Ecto neural progenitor cell (in vitro differentiated cells): ENCODE results near the gene ACSF2.

Experiments used
- DNase-seq: peaks from one replicate; pipeline ENCODE4 v3.0.0-alpha.2; 2018; ENCODE audit warnings: low spot score

The ACSF2 gene

GRCh38 chr17:50477976-50478375 lies 52.0 kb downstream of the ACSF2 start:
- DNase-seq: no peak

- DNase-seq: peak; percentile 95
These were observed 52.7 kb downstream of the ACSF2 start, which contains the start of gene RSAD1 for GRCh38 chr17:50478391-50479381. RSAD1 (plus strand) TSS chr17:50478860; CDS start chr17:50478885, 25 bp downstream.

GRCh38 chr17:50479522-50480141 lies 53.6 kb downstream of the ACSF2 start:
- DNase-seq: peak; percentile 89

DNA sequence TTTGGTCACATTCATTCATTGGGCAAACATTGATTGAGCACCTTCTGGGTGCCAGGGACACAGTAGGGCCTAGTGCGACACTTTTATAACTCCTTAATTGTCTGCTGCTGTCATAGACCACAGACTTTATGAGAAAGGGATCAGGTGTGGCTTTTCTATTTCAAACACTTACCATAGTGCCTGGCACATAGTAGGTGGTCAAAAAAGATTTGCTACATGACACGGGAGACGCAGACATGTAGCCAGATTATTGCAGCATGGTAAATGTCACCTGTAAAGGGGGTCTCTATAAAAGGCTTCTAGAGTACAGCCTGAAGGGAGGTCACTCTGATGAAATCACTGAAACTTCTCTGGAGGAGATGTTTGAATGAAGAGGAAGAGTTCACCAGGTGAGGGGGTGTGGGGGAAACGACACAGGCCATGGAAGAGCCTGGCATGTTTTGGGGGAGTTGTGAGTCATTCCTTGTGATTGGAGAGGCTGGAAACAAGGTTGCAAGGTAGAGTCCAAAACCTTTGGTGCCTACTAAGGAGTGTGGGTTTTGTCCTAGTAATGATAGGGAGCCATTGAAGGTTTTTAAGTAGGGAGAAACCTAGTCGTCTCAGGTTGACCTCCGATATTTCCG lies 54.2 kb downstream of the ACSF2 start:
- no peak for DNase-seq

DNA sequence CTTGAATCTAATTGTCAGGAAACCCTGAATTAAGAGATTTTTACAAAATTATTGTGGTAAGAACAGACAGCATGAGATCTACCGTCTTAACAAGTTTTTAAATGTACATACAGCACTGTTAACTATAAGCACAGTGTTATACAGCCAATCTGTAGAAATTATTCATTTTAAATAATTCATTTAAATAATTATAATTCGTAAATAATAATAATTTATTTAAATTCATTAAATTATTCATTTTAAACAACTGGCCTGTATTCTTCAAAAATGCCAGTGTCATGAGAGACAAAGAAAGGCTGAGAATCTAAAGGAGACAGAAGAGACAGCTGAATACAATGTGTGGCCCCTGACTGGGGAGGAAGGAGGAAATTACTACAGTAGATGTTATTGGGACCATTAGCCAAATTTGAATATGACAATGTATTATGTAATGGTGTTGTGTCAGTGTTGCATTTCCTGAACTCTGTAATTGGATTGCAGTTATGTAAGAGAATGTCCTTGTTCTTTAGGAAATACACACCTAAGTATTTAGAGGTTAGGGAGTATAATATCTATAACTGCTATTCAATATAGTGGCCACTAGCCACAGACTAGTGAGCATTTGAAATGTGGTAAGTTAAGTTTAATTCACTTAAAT lies 55.0 kb downstream of the ACSF2 start:
- no peak for DNase-seq

- DNase-seq: no peak
These were observed 55.6 kb downstream of the ACSF2 start for GRCh38 chr17:50481648-50482047.

- no peak for DNase-seq
These were observed 56.1 kb downstream of the ACSF2 start for GRCh38 chr17:50482110-50482509.

GRCh38 chr17:50482516-50482915 lies 56.5 kb downstream of the ACSF2 start:
- DNase-seq: peak; percentile 92

DNA sequence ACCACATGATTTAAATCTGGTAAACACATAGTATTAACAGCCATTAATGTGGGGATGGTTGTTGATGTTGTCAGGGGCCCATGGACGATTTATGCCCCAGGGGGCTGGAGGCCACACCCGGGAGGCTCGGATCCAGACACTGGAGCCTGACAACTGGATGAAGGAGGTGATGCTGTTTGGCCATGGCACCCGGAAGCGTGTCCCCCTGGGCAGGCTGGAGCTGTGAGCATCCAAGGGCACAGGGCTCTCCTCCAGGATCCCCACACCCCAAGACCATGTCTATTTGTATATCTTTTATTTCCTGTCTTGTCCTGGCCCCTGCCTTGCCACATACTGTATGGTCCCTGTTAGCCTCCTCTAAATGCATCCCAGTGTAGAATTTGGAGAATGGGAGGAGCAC lies 57.2 kb downstream of the ACSF2 start:
- no peak for DNase-seq

DNA sequence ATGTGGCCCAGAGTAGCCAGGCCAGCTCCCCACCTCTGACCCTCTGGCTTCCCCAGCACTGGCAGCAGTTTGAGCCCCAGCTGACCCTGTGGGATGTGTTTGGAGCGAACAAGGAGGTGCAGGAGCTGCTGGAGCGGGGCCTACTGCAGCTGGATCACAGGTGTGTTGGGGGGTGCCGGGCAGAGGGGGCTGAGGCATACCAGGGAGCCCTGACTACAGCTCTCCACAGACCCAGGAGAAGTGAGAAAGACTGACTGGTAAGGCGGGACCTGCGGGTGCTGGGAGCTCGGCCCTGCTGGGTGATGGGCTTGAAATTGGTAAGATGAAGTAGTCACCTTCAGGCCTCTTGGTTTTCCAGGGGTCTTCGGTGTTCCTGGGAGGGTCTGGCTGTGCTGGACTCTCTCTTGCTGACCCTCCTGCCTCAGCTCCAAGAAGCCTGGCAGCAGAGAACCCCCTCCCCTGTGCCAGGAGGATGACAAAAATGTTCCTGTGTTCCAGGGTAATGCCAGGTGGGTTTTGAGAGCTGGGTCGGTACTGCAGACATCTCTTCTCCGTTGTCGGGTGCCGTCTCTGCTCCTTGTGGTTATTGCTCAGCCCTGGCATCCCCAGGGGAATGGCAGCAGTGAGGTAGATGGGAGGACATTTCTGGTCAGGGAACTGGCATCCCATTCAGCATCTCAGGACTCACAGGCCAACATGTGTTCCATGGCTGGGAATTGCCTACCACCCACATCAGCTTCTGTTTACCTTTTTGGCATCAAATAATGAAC lies 58.6 kb downstream of the ACSF2 start:
- DNase-seq: no peak

GRCh38 chr17:50487213-50488096 lies 61.4 kb downstream of the ACSF2 start:
- DNase-seq: no peak

GRCh38 chr17:50488880-50489279 lies 62.9 kb downstream of the ACSF2 start:
- DNase-seq: no peak

DNA sequence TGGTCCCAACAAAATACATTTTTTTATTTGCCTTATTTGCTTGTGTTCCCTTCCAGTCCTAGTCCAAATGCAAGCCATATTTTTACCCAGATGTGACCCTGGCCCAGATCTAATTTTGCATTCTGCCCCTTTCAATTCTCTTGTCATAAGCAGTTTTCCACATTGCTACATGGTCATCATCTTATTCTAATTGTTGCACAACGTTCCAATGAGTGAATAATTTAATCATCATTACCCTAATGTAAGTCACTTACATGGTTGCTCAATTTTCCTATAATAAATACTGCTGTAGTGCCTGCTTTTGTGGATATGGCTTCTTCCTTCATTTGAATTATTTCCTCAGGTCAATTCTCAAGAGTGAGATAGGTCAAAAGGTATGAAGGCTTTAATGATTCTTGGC lies 65.5 kb downstream of the ACSF2 start:
- no peak for DNase-seq

DNA sequence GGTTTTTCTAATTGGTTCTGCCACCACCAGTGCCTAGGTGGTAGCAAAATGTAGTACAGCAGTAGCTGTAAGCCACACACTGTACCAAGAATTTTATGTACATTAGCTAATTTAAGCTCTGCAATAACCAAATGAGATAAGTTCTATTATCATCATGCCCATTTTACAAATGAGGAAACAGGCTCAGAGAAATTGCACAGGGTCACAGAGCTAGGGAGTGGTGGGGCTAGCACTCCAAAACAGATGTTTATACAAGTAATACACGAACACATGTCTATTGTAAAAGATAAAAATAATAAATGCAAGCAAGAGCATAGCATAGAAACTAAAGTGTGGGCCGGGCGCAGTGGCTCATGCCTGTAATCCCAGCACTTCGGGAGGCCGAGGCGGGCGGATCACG lies 66.2 kb downstream of the ACSF2 start:
- DNase-seq: no peak

GRCh38 chr17:50493744-50494143 lies 67.7 kb downstream of the ACSF2 start:
- DNase-seq: no peak

GRCh38 chr17:50495217-50495823 lies 69.3 kb downstream of the ACSF2 start:
- DNase-seq: no peak

GRCh38 chr17:50495918-50496317 lies 69.9 kb downstream of the ACSF2 start:
- no peak for DNase-seq

DNA sequence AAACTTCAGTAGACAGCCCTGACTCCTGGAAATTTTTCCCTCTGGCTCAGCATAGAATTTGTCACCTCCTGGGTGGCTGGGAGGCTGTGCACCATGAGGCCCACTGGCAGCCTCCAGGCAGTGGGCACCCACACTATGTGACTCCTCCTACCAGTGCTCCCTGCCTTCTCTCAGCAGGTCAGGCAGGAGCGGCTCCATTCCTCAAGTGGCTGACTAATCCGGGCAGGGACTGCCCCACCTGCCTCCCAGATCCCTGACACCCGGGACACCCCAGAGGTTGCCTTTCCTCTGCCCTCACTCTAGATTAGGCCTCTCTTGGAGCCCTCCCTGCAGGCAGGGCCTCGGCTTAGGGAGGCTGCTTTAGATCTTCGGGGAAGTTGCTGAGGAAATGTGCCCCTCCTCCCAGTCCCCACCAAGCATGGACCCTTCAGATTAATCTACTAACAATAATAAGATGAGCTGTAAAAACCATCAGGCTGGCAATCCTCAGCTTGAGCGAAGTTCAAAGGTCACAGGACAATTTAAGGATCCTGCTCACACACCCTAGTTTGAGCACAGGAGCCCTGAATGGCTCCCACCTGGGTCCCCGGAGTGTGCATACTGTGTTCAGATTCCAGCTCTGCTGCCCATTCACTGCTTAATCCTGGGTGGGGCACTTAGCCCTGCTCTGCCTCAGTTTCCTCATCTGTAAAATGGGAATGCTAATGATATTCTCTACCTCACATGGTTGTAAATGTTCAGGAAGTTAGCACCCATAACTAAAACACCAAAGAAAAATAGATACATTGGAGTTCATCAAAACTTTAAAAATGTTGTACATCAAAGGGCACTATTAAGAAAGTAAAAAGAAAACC lies 72.2 kb downstream of the ACSF2 start:
- DNase-seq: no peak

DNA sequence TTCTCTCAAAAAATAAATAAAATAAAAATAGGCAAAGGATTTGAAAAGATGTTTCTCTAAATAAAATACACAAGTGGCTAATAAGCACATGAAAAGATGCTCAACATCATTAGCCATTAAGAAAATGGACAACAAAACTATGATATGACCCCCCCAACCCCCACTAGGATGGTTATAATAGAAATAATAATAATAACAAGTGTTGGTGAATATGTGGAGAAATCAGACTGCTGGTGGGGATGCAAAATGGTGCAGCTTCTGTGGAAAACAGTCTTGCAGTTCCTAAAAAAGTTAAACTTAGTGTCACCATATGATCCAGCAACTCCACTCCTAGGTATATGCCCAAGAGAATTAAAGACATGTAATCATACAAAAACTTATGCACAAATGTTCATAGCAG lies 73.3 kb downstream of the ACSF2 start:
- DNase-seq: no peak
